Ectodermal cell (in vitro differentiated cells): ENCODE measurements around the gene MAP2K5.

Experiments used
- H3K27ac ChIP-seq: 2 replicates; pipeline ENCODE4 v1.7.0; 2013; ENCODE audit warnings: mild to moderate bottlenecking, low read depth, low read length; ENCODE audit not compliant: insufficient read depth, poor library complexity, severe bottlenecking
- H3K27me3 ChIP-seq: 2 replicates; pipeline ENCODE4 v1.7.0; 2013; ENCODE audit warnings: mild to moderate bottlenecking, low read length; ENCODE audit not compliant: insufficient read depth, control insufficient read depth, poor library complexity, severe bottlenecking
- H3K36me3 ChIP-seq: one replicate; pipeline ENCODE4 v1.7.0; 2013; ENCODE audit warnings: low read length; ENCODE audit not compliant: control insufficient read depth, insufficient read depth
- H3K4me1 ChIP-seq: one replicate; pipeline ENCODE4 v1.7.0; 2013; ENCODE audit warnings: low read length; ENCODE audit not compliant: control insufficient read depth, insufficient read depth
- H3K4me3 ChIP-seq: 2 replicates; pipeline ENCODE4 v1.7.0; 2013; ENCODE audit warnings: low read depth, low read length, control low read depth; ENCODE audit not compliant: insufficient read depth
- H3K9me3 ChIP-seq: 2 replicates; pipeline ENCODE4 v1.7.0; 2013; ENCODE audit warnings: mild to moderate bottlenecking, low read length, moderate library complexity; ENCODE audit not compliant: control insufficient read depth
- WGBS, 2 experiments: methylation state at CpG; one replicate each; pipeline ENCODE4 v1.1.7; 2013; ENCODE audit warnings: missing lambda C conversion rate in 2 of 2; 5-methylcytosine and 5-hydroxymethylcytosine counted together

MAP2K5 gene

DNA sequence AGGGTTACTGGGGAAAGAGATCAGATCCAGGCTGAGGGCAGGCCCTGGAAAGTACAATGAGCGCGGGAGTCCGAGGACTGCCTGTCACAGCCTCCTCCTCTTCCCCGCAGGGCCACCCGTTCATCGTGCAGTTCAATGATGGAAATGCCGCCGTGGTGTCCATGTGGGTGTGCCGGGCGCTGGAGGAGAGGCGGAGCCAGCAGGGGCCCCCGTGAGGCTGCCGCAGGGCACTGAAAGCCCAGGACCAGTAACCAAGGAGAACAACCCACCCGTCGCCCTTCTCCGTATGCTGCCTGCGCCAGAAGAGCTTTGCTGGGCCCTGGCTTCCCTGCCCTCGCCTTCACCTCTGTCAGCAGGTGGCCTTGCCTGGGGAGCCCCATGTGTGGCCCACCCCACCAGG is 264.0 kb downstream of the MAP2K5 start:
- Histone ChIP-seq H3K27me3 (no peaks in the 10 kb centered on the region), H3K27ac (no peak overlapping the region), H3K4me1 (peaks cover 27% of the 10 kb centered on the region), H3K4me3 (no peak overlapping the region), H3K36me3 (no peaks in the 10 kb centered on the region), H3K9me3 (no peaks in the 10 kb centered on the region)
- 94 to 95% methylated on average over 18 of the region's 18 CpGs for WGBS, 2 experiments

DNA sequence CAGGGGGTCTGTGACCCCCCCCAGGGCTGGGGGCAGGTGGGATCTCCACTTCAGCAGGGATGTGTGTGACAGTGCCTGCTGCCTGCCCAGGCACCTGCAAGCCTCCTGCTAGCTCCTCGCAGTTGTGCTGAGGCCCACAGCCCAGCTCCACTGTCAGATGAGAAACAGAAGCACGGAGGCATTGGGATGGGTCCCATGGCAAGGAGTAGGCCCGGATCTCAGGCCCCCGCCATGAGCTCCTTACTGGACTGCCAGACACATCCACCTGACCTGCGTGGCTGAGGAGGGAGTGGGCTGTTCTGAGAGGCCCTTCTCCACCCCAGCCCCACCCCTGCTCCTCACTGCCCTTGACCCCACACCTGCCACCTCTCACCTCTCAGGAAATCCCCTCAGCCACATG is 264.6 kb downstream of the MAP2K5 start:
- H3K4me3 ChIP-seq: no peak overlapping the region
- 91 to 93% methylated on average over 5 of the region's 5 CpGs for WGBS, 2 experiments
- no peak overlapping the region for H3K27ac ChIP-seq
- no peaks in the 10 kb centered on the region for H3K27me3 ChIP-seq
- H3K9me3 ChIP-seq: no peaks in the 10 kb centered on the region
- no peaks in the 10 kb centered on the region for H3K36me3 ChIP-seq
- H3K4me1 ChIP-seq: peaks cover 29% of the 10 kb centered on the region

GRCh38 chr15:67807836-67808235 is 265.3 kb downstream of the MAP2K5 start:
- Histone ChIP-seq H3K36me3 (no peaks in the 10 kb centered on the region), H3K4me1 (peaks cover 36% of the 10 kb centered on the region), H3K27ac (no peak overlapping the region), H3K4me3 (no peak overlapping the region), H3K9me3 (no peaks in the 10 kb centered on the region), H3K27me3 (no peaks in the 10 kb centered on the region)
- 95 to 96% methylated on average over 7 of the region's 7 CpGs for WGBS, 2 experiments

GRCh38 chr15:67808821-67809220 is 266.3 kb downstream of the MAP2K5 start:
- Histone ChIP-seq H3K36me3 (no peaks in the 10 kb centered on the region), H3K4me3 (no peak overlapping the region), H3K27me3 (no peaks in the 10 kb centered on the region), H3K27ac (no peak overlapping the region), H3K9me3 (no peaks in the 10 kb centered on the region), H3K4me1 (peaks cover 36% of the 10 kb centered on the region)
- WGBS, 2 experiments: 94% methylated on average over 7 of the region's 7 CpGs

GRCh38 chr15:67809441-67809840 is 266.9 kb downstream of the MAP2K5 start:
- Histone ChIP-seq H3K4me1 (peaks cover 30% of the 10 kb centered on the region), H3K27me3 (no peaks in the 10 kb centered on the region), H3K36me3 (no peaks in the 10 kb centered on the region), H3K4me3 (no peak overlapping the region), H3K27ac (no peak overlapping the region), H3K9me3 (no peaks in the 10 kb centered on the region)
- 94 to 95% methylated on average over 5 of the region's 5 CpGs for WGBS, 2 experiments

DNA sequence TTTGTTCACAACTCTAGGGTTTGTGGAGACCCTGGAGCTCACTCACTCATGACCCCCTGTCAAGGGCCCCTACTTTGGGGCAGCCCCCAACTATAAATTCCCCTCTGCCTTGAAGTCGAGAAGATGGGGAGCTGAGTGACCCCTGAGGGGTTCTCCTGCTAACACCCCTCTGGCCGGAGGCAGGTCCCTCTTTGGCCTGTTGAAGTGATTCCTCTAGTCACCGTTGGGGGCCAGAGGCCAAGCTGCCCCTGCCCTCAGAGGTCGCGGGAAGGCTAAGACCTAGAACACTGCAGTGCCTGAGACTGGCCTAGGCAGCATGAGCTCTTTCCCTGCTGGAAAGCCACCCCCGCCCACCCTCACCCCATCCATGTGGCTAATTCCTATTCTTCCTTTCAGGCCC is 267.4 kb downstream of the MAP2K5 start:
- Histone ChIP-seq H3K4me1 (peaks cover 26% of the 10 kb centered on the region), H3K4me3 (no peak overlapping the region), H3K27me3 (no peaks in the 10 kb centered on the region), H3K27ac (no peak overlapping the region), H3K9me3 (no peaks in the 10 kb centered on the region), H3K36me3 (no peaks in the 10 kb centered on the region)
- 82 to 89% methylated on average over 6 of the region's 6 CpGs for WGBS, 2 experiments

GRCh38 chr15:67812241-67812644 is 269.7 kb downstream of the MAP2K5 start:
- 78 to 80% methylated on average over 11 of the region's 11 CpGs for WGBS, 2 experiments
- no peaks in the 10 kb centered on the region for H3K27me3 ChIP-seq
- H3K27ac ChIP-seq: no peak overlapping the region

DNA sequence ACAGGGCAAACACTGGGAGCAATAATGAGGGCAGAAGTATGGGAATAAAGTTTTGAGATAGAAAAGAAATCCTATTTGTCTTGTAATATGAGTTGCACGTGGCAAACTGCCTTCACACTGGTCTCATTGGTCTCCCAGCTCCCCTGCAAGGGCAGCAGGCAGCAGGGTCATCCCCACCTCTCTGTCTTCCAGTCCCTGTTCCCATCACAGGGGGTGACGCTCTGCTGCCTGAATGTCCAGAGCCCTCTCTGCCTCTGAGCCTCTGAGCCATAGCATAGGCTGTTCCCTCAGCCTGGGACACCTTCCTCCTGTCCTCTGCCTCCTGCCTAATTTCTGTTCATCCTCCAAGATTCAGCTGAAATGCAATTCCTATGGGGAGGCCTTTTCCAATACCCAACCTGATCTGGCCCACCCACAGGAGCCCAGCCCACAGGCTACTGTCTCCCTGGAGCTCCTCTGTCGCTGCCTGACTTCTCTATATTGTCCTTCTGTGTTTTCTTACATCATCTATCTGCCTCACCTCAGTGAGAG is 270.7 kb downstream of the MAP2K5 start:
- no peak overlapping the region for H3K27ac ChIP-seq
- H3K4me1 ChIP-seq: peaks cover 9% of the 10 kb centered on the region
- no peaks in the 10 kb centered on the region for H3K9me3 ChIP-seq
- no peaks in the 10 kb centered on the region for H3K36me3 ChIP-seq
- WGBS, 2 experiments: 72 to 82% methylated on average over 3 of the region's 3 CpGs
- H3K4me3 ChIP-seq: no peak overlapping the region
- peaks cover 8% of the 10 kb centered on the region for H3K27me3 ChIP-seq

More at GRCh38 chr15:67812241-67812644, 269.7 kb downstream of the MAP2K5 start:
- Histone ChIP-seq H3K4me1 (peaks cover 9% of the 10 kb centered on the region), H3K36me3 (no peaks in the 10 kb centered on the region), H3K4me3 (no peak overlapping the region), H3K9me3 (no peaks in the 10 kb centered on the region)

DNA sequence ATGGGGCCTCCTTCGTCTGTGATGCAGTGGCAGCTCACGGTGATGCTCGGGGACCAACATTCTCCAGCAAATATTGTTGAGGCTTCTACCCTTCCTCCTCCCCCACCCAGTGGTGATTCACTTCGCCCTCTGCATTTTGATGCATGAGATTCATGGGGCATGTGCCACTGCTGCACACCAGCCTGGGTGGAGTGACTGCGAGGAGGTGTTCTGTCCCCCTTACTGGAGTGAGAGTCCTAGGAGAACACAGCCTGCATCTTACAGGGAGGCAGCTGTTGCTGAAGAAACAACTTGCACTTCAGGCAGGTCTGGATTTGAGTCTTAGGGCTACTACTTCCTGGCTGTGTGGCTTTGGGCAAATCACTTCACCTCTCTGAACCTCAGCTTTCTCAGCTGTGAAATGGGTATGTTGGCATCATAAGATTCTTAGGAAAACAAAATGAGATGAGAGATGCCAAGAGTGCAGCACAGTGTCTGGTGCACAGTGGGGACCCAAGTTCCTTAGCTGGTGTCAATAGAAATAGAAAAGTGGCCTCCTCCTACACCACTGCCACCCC is 272.6 kb downstream of the MAP2K5 start:
- Histone ChIP-seq H3K9me3 (no peaks in the 10 kb centered on the region), H3K4me3 (no peak overlapping the region), H3K27me3 (peaks cover 28% of the 10 kb centered on the region), H3K36me3 (no peaks in the 10 kb centered on the region), H3K27ac (no peak overlapping the region), H3K4me1 (peaks cover 14% of the 10 kb centered on the region)
- WGBS, 2 experiments: 93 to 96% methylated on average over 5 of the region's 5 CpGs

DNA sequence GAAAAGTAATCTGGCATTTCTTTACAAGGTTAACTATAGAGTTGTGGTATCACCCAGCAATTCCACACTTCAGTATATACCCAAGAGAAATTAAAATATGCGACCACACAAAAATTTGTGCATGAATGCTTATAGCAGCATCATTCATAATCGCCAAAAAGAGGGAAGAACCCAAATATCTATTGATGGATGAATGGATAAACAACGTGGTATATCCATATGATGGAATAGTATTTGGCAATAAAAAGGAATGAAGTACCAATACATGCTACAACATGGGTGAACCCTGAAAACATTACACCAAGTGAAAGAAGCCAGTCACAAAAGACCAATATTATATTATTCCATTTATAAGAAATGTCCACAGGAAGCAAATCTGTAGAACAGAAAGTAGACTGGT is 274.2 kb downstream of the MAP2K5 start:
- Histone ChIP-seq H3K36me3 (no peaks in the 10 kb centered on the region), H3K4me3 (no peak overlapping the region), H3K4me1 (peaks cover 14% of the 10 kb centered on the region), H3K27ac (no peak overlapping the region), H3K9me3 (no peaks in the 10 kb centered on the region), H3K27me3 (peaks cover 43% of the 10 kb centered on the region)
- WGBS, 2 experiments: 89 to 92% methylated on average over 2 to 3 of the region's 3 CpGs
